ENCODE results near the gene PSMA6.

The PSMA6 gene

DNA sequence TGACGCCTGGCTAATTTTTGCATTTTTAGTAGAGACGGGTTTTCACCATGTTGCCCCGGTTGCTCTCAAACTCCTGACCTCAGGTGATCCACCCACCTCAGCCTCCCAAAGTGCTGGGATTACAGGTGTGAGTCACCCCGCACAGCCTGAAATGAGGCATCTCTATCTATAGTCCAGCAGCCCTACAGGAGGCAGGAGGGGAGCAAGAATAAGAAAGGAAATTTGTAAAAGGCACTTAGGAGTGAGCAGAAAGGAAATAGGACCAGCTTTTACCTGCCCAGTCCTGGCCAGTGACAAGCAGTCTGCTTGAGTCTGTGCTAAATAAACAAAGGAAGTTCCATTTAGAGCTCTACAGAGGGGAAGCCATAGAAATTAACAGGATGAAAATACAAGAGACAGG, 15.0 kb upstream of the PSMA6 start:
- Histone ChIP-seq H3K4me3 (ENCODE audit: low read length) (no peak overlapping the region), H4K20me1 (ENCODE audit: control insufficient read depth, insufficient read depth, low read depth, low read length) (no peaks in the 10 kb centered on the region), H3K9me3 (ENCODE audit: control insufficient read depth, insufficient read depth, low read length) (no peaks in the 10 kb centered on the region), H3K4me2 (ENCODE audit: low read length) (no peak overlapping the region), H3K4me1 (ENCODE audit: control insufficient read depth, low read length) (peaks cover 8% of the 10 kb centered on the region), H3K79me2 (ENCODE audit: control insufficient read depth, low read length) (no peaks in the 10 kb centered on the region), H3K27me3 (ENCODE audit: control insufficient read depth, low read length) (no peaks in the 10 kb centered on the region), H3F3A (ENCODE audit: control insufficient read depth, insufficient read depth) (no peaks in the 10 kb centered on the region), H3K9me2 (replicated peaks; ENCODE audit: control insufficient read depth, low read length) (no peaks in the 10 kb centered on the region), H3K27ac (ENCODE audit: low read depth, low read length) (no peak overlapping the region), H3K36me3 (ENCODE audit: control insufficient read depth, low read length) (peaks cover 13% of the 10 kb centered on the region)
- TF ChIP-seq, protein P1, sequence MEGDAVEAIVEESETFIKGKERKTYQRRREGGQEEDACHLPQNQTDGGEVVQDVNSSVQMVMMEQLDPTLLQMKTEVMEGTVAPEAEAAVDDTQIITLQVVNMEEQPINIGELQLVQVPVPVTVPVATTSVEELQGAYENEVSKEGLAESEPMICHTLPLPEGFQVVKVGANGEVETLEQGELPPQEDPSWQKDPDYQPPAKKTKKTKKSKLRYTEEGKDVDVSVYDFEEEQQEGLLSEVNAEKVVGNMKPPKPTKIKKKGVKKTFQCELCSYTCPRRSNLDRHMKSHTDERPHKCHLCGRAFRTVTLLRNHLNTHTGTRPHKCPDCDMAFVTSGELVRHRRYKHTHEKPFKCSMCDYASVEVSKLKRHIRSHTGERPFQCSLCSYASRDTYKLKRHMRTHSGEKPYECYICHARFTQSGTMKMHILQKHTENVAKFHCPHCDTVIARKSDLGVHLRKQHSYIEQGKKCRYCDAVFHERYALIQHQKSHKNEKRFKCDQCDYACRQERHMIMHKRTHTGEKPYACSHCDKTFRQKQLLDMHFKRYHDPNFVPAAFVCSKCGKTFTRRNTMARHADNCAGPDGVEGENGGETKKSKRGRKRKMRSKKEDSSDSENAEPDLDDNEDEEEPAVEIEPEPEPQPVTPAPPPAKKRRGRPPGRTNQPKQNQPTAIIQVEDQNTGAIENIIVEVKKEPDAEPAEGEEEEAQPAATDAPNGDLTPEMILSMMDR (IDR thresholded peaks at IDR 0.05; ENCODE audit: low read depth, low read length, poor library complexity, severe bottlenecking) = no peak
- no peak for TF ChIP-seq EZH2phosphoT487 (IDR thresholded peaks at IDR 0.05; ENCODE audit: borderline replicate concordance, low read length)

- Histone ChIP-seq H4K20me1 (ENCODE audit: control insufficient read depth, insufficient read depth, low read depth, low read length) (no peaks in the 10 kb centered on the region), H3K36me3 (ENCODE audit: control insufficient read depth, low read length) (peaks cover 6% of the 10 kb centered on the region; the same call in 1 of the 2 replicates), H3K9me3 (ENCODE audit: control insufficient read depth, insufficient read depth, low read length) (no peaks in the 10 kb centered on the region), H3K4me3 (ENCODE audit: low read length) (no peak overlapping the region), H3K9me2 (replicated peaks; ENCODE audit: control insufficient read depth, low read length) (no peaks in the 10 kb centered on the region), H3K27ac (ENCODE audit: low read depth, low read length) (no peak overlapping the region), H3K27me3 (ENCODE audit: control insufficient read depth, low read length) (no peaks in the 10 kb centered on the region), H3K79me2 (ENCODE audit: control insufficient read depth, low read length) (no peaks in the 10 kb centered on the region), H3K4me2 (ENCODE audit: low read length) (no peak overlapping the region), H3F3A (ENCODE audit: control insufficient read depth, insufficient read depth) (no peaks in the 10 kb centered on the region), H3K4me1 (ENCODE audit: control insufficient read depth, low read length) (peaks cover 15% of the 10 kb centered on the region)
- no peak for TF ChIP-seq EZH2phosphoT487 (IDR thresholded peaks at IDR 0.05; ENCODE audit: borderline replicate concordance, low read length)
- TF ChIP-seq, protein P1 (IDR thresholded peaks at IDR 0.05; ENCODE audit: low read depth, low read length, poor library complexity, severe bottlenecking) = no peak
Observed at GRCh38 chr14:35279369-35279768, 12.8 kb upstream of the PSMA6 start.

GRCh38 chr14:35281341-35281740, 10.8 kb upstream of the PSMA6 start:
- H3K9me3 ChIP-seq (ENCODE audit: control insufficient read depth, insufficient read depth, low read length) = no peaks in the 10 kb centered on the region
- no peak for TF ChIP-seq EZH2phosphoT487 (IDR thresholded peaks at IDR 0.05; ENCODE audit: borderline replicate concordance, low read length)
- TF ChIP-seq, protein P1 (IDR thresholded peaks at IDR 0.05; ENCODE audit: low read depth, low read length, poor library complexity, severe bottlenecking) = no peak
- H3K4me2 ChIP-seq (ENCODE audit: low read length) = no peak overlapping the region
- H3K4me1 ChIP-seq (ENCODE audit: control insufficient read depth, low read length) = peaks cover 35% of the 10 kb centered on the region
- H3F3A ChIP-seq (ENCODE audit: control insufficient read depth, insufficient read depth) = peaks cover 11% of the 10 kb centered on the region
- no peak overlapping the region for H3K27ac ChIP-seq (ENCODE audit: low read depth, low read length)
- no peaks in the 10 kb centered on the region for H3K9me2 ChIP-seq (replicated peaks; ENCODE audit: control insufficient read depth, low read length)
- H4K20me1 ChIP-seq (ENCODE audit: control insufficient read depth, insufficient read depth, low read depth, low read length) = no peaks in the 10 kb centered on the region
- H3K27me3 ChIP-seq (ENCODE audit: control insufficient read depth, low read length) = no peaks in the 10 kb centered on the region
- H3K36me3 ChIP-seq (ENCODE audit: control insufficient read depth, low read length) = peaks cover 4% of the 10 kb centered on the region; the same call in 1 of the 2 replicates
- H3K4me3 ChIP-seq (ENCODE audit: low read length) = no peak overlapping the region
- no peaks in the 10 kb centered on the region for H3K79me2 ChIP-seq (ENCODE audit: control insufficient read depth, low read length)

Measured in DOHH2 (cell line).